Left cardiac atrium (tissue), 4 donors: ENCODE measurements around the gene DGKI. TPM values are rescaled to one million over a fixed set of nuclear protein-coding genes. Genes with fewer than 3 reads are reported as not detected.

Experiments used
- ATAC-seq, 2 donors: fragments of 200-7000 bp; cut with Tn5 transposase; one replicate each; pipeline ENCODE4 v1.9.1; 2020; ENCODE audit warnings: mild to moderate bottlenecking in 2 of 2, moderate library complexity in 2 of 2
- DNase-seq: peaks from one replicate; pipeline ENCODE4 v3.0.0-alpha.2; 2020
- intact Hi-C, 2 donors: fragments of 100-400 bp; cut with DNase I; formaldehyde crosslinking; loops; one replicate each; pipeline versions ENCODE4 v1.14.1 to v1.15.1; 2022 to 2023
- total RNA-seq, 2 donors: library from RNA; stranded (reverse); fragmentation: NEBNext Ultra II Directional; extraction: Animal tissue kit (Norgen Biotek cat#: 25700); gene quantifications; one replicate each; pipeline ENCODE4 v1.2.1, GENCODE V29; 2021
- donor health status: DM: no; HTN: yes; CAD: no.
- donor health status: DM: no; HTN: yes; CAD: no; lungs with severe emphysema.
- donor health status: DM: yes; HTN: yes; CAD: no.
- donor health status: Dilated cardiomyopathy.

Gene DGKI
- total RNA-seq, 2 donors from 2014 or later: 7.2 to 19.1 TPM

GRCh38 chr7:137801491-137801890 lies 45.3 kb downstream of the DGKI start:
- intact Hi-C loops: no loop called here
- ATAC-seq (no peak), DNase-seq (no peak)

- no peak for ATAC-seq
- intact Hi-C loops: no loop called here
Measured at GRCh38 chr7:137801003-137801402, 45.8 kb downstream of the DGKI start.

GRCh38 chr7:137798073-137798763 lies 48.6 kb downstream of the DGKI start:
- no peak for DNase-seq
- no peak for ATAC-seq

More at GRCh38 chr7:137801003-137801402, 45.8 kb downstream of the DGKI start:
- no peak for DNase-seq

GRCh38 chr7:137795211-137795610 lies 51.6 kb downstream of the DGKI start:
- intact Hi-C loops: no loop called here
- DNase-seq (no peak), ATAC-seq (no peak)

More at GRCh38 chr7:137798073-137798763, 48.6 kb downstream of the DGKI start:
- intact Hi-C loops: no loop called here

DNA sequence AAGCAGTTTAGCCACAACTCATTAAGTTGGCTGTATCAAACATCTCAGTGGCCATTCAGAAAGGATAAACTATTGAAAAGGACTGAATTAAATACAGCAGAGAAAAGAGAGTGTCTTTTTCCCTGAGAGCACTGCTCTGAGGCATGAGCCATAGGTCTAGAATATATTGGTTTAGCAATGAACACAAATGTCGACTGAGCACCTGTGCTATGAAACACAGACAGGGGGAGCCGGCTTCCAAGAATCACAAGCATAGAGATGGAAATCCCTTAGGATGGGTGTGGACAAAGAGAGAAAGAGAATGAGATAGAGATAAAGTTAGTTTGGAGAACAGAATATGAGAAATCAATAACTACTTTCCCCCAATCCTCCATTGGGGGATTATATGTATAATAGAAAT lies 54.8 kb downstream of the DGKI start:
- intact Hi-C loops: no loop called here
- ATAC-seq (no peak), DNase-seq (no peak)

DNA sequence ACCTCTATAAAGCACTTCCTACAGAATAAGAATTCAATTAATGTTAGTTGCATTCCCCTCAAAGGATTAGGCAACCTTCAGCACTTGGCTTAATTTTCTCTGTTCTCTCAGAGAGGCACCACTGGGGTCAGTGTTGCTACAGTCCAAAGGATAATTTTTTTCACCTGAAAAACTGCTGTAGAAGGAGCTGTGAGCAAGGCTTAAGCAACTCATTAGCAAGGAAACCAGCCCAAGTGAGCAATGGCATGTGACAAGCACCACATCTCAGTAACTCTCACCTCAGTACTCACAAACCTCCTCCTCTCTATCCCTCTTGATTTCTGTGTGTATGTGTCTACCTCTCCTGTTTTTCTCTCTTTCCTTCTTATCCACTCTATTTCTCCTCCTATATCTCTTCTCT lies 55.9 kb downstream of the DGKI start:
- intact Hi-C loops: no loop called here
- no peak for ATAC-seq
- no peak for DNase-seq

DNA sequence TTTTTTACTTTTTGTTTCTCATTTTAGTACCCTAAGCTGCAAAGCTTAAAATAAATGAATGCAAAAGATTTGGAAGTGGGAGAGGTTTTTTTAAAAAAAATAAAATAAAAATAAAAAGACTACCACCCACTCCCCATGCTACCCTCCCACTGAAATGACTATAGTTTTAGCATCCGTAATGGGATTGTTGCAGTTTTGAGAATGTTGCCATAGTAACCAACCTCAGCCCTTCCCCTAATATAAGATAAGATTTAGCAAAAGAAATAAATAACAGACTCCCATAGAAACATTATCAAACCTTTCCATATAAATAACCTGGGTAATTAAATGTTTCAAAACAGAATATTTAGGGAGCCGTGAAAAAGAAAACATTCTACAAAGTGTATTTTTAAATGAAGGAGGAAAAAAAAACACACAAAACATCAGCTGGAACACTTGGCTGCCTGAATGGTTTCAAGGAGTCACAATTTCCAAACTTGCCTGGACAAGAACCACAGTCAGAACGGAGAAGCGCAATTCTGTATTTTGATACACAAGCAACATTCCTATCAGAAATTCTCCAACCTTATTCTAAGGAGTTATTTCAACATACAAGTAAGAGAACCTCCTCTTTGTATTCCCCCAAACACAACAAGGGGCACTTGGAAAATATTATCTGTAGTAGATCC lies 57.4 kb downstream of the DGKI start:
- DNase-seq: no peak
- peak in 1 of 2 donors; percentile 65 for ATAC-seq
- intact Hi-C loops: no loop called here

GRCh38 chr7:137787301-137787976 lies 59.3 kb downstream of the DGKI start:
- intact Hi-C loops: no loop called here
- DNase-seq: no peak
- ATAC-seq: no peak

GRCh38 chr7:137778511-137778910 lies 68.3 kb downstream of the DGKI start:
- no peak for ATAC-seq
- no peak for DNase-seq
- intact Hi-C loops: no loop called here

GRCh38 chr7:137774793-137775201 lies 72.0 kb downstream of the DGKI start:
- intact Hi-C loops: no loop called here
- ATAC-seq (no peak), DNase-seq (no peak)

DNA sequence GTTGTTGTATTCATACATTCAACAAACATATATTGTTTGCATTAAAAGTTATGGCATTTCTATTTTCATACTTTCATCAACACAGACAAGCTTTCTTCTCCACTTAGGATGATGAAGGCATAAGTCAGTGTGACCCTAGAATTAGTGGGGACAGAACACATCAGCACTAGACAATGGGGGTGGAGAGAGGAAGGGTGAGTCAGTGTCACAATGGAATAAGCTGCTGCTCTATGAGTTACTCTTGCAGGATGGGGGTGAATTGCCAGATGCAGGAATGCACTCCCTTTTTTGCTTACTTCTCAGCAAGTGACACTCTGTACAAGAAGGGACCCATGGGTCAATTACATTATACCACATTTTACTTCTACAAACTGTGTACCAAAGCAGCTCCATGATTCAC lies 74.0 kb downstream of the DGKI start:
- intact Hi-C loops: no loop called here
- peak in 1 of 2 donors; percentile 86 for ATAC-seq
- DNase-seq: no peak

- ATAC-seq (peak in 1 of 2 donors; percentile 82), DNase-seq (no peak)
- intact Hi-C loops: no loop called here
Measured at GRCh38 chr7:137772316-137772715, 74.5 kb downstream of the DGKI start.

DNA sequence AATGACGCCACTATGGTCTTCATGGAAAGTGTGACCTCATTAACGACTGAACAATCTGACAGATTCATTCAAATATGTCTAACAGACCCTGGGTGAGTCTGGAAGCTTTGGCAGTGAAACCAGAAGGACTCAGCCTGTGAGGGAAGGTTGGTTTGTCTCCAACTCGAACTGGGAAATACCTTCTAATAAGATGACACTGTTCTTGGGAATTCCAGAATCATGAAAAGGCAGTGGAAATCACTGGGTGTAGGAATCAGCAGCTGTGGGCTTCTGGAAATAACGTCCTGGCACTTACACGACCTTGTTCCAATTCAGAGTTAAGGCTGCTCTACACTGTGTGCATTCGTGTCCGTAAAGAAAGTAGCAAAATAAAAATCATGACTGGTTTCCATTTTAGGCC lies 75.1 kb downstream of the DGKI start:
- ATAC-seq (peak in 1 of 2 donors; percentile 53), DNase-seq (no peak)
- intact Hi-C loops: no loop called here

DNA sequence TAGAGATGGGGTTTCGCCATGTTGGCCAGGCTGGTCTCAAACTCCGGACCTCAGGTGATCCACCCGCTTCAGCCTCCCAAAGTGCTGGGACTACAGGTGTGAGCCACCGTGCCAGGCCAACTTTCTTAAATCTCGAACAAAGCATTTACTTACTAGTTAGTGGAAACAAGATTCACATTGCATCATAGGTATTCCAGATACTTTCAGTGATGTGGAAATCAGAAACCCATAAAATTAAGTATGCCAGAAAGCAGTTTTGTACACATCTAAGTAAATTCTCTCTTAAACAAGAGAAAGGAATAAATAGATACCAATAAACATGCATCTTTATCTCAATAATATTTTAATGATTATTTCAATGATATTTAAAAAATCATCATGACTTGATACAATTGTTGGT lies 75.5 kb downstream of the DGKI start:
- ATAC-seq (no peak), DNase-seq (no peak)
- intact Hi-C loops: no loop called here

GRCh38 chr7:137768366-137768765 lies 78.4 kb downstream of the DGKI start:
- ATAC-seq (peak in 1 of 2 donors; percentile 59), DNase-seq (no peak)
- intact Hi-C loops: no loop called here

- intact Hi-C loops: no loop called here
- no peak for ATAC-seq
- DNase-seq: no peak
Measured at GRCh38 chr7:137762334-137762733, 84.4 kb downstream of the DGKI start.

DNA sequence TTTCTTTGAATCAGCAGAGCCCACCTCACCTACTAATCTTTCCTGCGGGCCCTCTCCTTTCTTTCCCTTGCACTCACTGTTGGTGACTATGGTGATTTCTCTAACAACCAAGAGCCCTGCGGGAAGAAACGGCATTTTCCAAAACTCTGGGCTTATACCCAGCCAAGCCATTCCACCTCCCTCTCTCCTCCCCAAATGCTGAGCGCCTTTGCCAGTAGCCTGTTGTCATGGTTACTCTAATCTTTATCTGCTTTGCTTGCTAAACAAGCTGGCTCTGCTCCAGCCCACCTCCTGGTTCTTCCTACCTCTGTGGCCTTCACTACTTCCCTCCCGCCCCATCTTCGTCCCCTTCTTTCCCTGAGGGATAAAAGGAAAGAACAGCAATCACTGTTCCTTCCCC lies 86.7 kb downstream of the DGKI start:
- DNase-seq: peak; percentile 39
- ATAC-seq: peak; percentile 27 to 78
- intact Hi-C loops: no loop called here

DNA sequence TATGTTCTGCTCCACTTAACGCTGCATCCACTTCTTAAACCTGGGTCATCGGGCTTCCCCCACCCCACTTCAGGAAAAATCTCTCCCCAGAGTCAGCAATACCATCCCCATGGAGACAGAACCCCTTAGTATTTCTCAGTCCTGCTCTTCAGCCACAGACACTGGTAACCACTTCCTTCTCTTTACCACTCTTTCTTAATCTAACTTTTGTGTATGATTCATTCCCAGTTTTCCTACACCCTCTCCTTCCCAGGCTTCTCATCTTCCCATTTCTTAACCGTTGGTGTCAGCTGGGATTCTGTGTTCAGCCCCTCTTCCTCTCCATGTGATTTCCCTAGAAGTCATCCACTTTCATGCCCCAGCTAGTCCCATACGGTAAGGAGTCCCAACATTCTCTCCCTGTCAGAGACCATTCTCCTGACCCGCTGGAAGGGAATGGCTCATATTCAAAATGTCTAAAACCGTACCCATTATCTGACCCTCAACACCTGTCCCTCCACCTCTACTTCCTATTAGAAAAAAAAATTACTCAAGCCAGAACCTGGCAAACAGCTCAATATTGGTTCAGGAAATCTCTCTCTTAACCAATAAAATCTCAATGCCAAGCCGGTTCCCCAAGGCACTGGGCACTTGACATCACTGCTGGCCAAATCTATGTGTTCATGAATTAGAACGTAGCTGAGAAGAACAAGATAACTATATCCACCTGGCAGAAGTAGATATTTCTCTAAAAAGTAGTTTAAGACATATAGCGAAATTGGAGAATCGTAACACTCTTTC lies 89.4 kb downstream of the DGKI start:
- no peak for ATAC-seq
- intact Hi-C loops: no loop called here
- DNase-seq: no peak

- no peak for ATAC-seq
Measured at GRCh38 chr7:137755846-137756651, 90.7 kb downstream of the DGKI start.

More at GRCh38 chr7:137755846-137756651, 90.7 kb downstream of the DGKI start:
- intact Hi-C loops: no loop called here
- DNase-seq: no peak
